ENCODE measurements around the gene TMEM212.

Gene TMEM212

DNA sequence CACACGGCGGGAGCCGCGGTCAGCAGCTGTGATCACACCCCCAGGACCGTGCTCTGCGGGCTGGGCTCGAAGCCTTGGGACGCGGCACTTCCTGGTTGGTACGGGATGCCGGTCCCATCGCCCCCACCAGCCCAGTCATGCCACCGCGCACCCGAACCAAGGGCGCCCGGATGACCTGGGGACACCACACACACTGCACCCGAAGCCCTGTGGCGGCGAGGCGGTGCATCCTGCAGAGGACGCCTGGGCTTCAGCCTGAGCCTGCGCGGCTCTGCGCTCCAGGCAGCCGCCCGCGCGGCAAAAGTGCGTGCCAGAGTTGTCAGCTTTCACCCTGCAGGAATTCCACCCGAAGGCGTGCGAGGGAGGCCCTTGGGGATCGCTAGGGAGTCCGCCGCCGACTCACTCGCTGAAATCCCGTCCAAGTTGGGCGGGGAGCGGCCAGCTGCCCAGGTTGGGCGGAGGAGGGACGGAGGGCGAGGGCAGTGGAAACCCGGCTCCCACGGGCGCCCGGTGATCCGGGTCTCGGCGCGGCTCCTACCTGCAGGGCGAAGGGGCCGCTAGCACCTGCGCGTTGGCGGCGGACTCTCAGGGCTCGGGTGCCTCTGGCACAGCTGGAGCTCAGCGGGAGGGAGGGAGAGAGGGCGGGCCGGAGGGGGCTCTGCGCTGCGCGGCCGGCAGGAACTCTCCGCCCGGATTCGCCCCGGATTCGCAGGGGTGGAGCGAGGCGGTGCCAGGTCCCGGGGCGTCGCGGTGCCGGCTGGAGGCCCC, 33.1 kb upstream of the TMEM212 start, which contains the start of gene PLD1:
Gene PLD1 (minus strand): TSS at position 623 of the 768 bp plus-strand sequence. CDS start 72,432 bp downstream, outside the sequence.
- peak within 1 kb of the TSS; percentile 36; the same call in 1 of the 2 replicates for H3K27ac ChIP-seq
- TF ChIP-seq ZFX (IDR thresholded peaks at IDR 0.05): no peak
- TF ChIP-seq, protein P1, sequence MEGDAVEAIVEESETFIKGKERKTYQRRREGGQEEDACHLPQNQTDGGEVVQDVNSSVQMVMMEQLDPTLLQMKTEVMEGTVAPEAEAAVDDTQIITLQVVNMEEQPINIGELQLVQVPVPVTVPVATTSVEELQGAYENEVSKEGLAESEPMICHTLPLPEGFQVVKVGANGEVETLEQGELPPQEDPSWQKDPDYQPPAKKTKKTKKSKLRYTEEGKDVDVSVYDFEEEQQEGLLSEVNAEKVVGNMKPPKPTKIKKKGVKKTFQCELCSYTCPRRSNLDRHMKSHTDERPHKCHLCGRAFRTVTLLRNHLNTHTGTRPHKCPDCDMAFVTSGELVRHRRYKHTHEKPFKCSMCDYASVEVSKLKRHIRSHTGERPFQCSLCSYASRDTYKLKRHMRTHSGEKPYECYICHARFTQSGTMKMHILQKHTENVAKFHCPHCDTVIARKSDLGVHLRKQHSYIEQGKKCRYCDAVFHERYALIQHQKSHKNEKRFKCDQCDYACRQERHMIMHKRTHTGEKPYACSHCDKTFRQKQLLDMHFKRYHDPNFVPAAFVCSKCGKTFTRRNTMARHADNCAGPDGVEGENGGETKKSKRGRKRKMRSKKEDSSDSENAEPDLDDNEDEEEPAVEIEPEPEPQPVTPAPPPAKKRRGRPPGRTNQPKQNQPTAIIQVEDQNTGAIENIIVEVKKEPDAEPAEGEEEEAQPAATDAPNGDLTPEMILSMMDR (conservative IDR thresholded peaks at IDR 0.05): peak; percentile 18

DNA sequence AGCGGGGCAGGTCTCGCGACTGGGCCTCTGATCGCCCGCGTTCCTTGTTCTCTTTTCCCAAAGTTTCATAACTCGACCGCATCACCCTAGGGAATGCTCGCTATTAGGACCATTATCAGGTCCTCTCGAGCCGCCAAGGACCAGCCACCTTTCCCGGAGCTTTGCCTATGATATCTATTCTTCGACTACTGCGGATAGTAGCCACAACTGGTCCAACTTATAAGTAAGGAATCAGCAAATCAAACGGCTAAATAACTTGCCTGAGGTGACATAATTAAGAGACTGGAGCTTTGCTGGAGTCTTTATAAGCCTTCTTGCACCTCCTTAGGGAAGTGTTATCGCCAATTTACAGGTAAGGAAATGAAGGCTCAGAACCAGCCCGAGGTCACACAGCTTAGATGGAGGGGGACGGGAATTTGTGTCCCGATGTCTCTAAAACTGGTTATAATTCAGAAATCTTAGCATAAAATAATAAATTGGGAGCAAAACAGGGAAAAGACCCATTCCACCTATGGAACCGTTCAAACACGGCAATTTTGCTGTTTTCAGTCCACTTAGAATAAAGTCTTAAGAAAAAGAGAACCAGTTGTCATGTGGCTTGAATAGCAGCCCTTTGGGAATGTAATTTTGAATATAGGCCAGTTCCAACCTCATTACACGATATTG, 32.4 kb upstream of the TMEM212 start:
- TF ChIP-seq ZFX (IDR thresholded peaks at IDR 0.05): no peak
- TF ChIP-seq, protein P1 (conservative IDR thresholded peaks at IDR 0.05): no peak
- no peak overlapping the region for H3K27ac ChIP-seq

DNA sequence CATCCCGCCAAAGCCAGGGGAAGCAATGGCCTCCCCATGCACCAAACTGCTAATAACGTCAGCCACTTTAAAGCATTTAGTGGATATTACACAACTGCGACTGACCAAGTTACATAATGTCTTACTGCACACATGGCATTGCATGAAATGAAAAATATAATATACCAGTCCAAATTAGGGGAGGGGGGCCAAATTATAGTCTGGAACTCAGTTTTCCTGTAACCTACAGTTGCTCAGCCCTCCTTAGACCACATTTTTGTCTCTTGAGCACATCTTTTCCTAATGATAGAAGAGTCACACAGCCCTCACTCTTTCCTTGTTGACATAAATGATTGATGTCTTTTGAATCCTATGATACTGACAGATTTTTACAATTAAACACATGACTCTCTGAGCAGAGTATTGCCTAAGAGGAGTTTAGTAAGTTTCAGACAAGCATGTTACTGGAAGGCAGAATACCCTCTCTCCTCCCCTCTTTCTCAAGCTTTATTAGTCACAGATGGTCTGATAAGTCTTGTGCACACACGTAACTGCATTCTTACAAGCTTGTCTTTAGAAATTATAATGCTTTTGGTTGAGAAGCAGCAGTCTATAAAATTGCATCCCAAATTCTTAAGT, 31.7 kb upstream of the TMEM212 start:
- TF ChIP-seq, protein P1 (conservative IDR thresholded peaks at IDR 0.05): no peak
- no peak for TF ChIP-seq ZFX (IDR thresholded peaks at IDR 0.05)
- H3K27ac ChIP-seq: no peak overlapping the region

DNA sequence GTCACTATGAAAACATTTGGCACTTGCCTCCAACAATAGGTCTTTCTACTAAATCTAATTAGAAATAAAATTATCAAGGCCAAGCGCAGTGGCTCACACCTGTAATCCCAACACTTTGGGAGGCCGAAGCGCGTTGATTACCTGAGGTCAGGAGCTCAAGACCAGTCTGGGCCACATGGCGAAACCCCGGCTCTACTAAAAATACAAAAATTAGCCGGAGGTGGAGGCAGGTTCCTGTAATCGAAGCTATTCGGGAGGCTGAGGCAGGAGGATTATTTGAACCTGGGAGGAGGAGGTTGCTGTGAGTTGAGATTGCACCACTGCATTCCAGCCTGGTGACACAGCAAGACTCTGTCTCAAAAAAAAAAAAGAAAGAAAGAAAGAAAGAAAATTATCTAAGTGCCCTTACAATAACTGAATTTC, 31.2 kb upstream of the TMEM212 start:
- TF ChIP-seq ZFX (IDR thresholded peaks at IDR 0.05): no peak
- TF ChIP-seq, protein P1 (conservative IDR thresholded peaks at IDR 0.05): no peak
- no peak overlapping the region for H3K27ac ChIP-seq

DNA sequence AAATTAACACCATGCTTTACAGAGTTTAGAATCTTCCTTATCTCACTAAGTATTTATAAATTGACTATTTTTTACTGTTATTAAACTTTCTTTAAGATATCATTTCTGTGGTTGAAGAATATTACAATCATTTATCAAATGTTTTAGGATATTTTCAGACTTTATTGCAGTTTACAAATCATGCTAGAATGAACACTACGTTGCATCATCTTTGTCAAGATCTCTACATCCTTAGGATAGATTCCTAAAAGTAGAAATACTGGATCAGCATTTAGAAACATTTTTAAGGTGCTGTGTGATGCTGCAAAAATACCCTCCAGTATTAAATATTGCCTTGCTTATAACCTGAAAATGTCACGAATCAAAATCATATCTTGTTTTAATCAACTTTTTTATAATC, 30.3 kb upstream of the TMEM212 start:
- no peak overlapping the region for H3K27ac ChIP-seq
- TF ChIP-seq, protein P1 (conservative IDR thresholded peaks at IDR 0.05): no peak
- no peak for TF ChIP-seq ZFX (IDR thresholded peaks at IDR 0.05)

DNA sequence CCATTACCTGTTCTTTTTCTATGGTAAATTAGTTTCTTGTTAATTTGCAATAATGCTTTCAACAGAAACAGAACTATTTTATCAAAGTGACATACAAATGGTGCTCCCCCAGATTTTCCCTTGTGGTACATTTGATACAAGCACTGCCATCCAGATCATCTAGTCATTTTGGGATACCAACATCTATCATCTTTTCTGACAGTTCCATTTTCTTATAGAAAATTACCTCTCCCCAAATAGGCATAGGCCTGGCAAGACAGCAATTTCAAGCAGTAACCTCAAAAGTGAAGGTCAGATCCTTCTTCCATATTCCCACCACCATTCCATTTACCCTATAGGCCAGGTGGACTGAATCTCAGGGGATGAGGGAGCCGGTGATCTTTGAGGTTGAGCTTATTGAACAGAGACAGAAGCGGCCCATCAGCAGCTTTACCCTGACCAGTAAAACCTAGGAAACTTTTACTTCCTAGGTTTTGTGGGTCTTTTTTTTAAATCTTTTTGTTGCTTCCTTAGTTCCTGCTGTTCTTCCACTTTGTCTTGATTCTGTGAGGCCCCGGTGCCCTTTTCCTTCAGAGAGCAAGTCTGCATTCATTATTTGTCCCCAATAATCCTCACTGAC, 29.8 kb upstream of the TMEM212 start:
- no peak overlapping the region for H3K27ac ChIP-seq
- no peak for TF ChIP-seq ZFX (IDR thresholded peaks at IDR 0.05)
- TF ChIP-seq, protein P1 (conservative IDR thresholded peaks at IDR 0.05): no peak

All from C4-2B (cell line).